Prostate gland (tissue), 2 donors: ENCODE data around the gene GUCY2F. TPM values are rescaled to one million over a fixed set of nuclear protein-coding genes. Genes with fewer than 3 reads are reported as not detected.

Experiments
- DNase-seq: peaks from one replicate; pipeline ENCODE4 v3.0.0-alpha.2; 2019; ENCODE audit warnings: low spot score
- H3K27ac ChIP-seq, 2 donors: fragments of 200-600 bp; sonication (generic); 2 replicates each; pipeline ENCODE4 v1.5.1; 2017 to 2019
- H3K27me3 ChIP-seq: fragments of 200-600 bp; sonication (generic); replicated peaks from 2 replicates; pipeline ENCODE4 v1.5.1; 2019; ENCODE audit not compliant: insufficient read depth
- H3K36me3 ChIP-seq, 2 donors: fragments of 200-600 bp; sonication (generic); 1 replicate in 1 of 2; 2 replicates in 1 of 2; pipeline versions ENCODE4 v1.5.1 to v1.8.1; 2017 to 2019
- H3K4me1 ChIP-seq: fragments of 200-600 bp; sonication (generic); replicated peaks from 2 replicates; pipeline ENCODE4 v1.5.1; 2019
- H3K4me3 ChIP-seq, 2 donors: fragments of 200-600 bp; sonication (generic); 2 replicates each; pipeline ENCODE4 v1.5.1; 2017 to 2019
- H3K9me3 ChIP-seq: fragments of 200-600 bp; sonication (generic); 2 replicates; pipeline ENCODE4 v1.5.1; 2017
- POLR2A ChIP-seq: fragments of 450-650 bp; IDR thresholded peaks from one replicate; pipeline ENCODE4 v1.6.1; 2016; ENCODE audit warnings: antibody characterized with exemption, mild to moderate bottlenecking
- POLR2AphosphoS5 ChIP-seq: sonication (generic); formaldehyde crosslinking; IDR thresholded peaks from one replicate; pipeline ENCODE4 v1.6.1; 2017; ENCODE audit warnings: antibody characterized with exemption
- WGBS: methylation state at CpG from one replicate; pipeline ENCODE4 v1.1.5; 2018; 5-methylcytosine and 5-hydroxymethylcytosine counted together
- intact Hi-C: fragments of 100-400 bp; cut with DNase I; formaldehyde crosslinking; loops from one replicate; pipeline ENCODE4 v1.14.2; 2022
- total RNA-seq, 2 donors: library from RNA; depleted of rRNA; stranded (reverse); fragments of >200 nt; gene quantifications; one replicate each; pipeline ENCODE4 v1.1.0, GENCODE V29; 2016
- TF ChIP-seq, protein P1 (sequence below), 4 experiments: fragments of 200-600 bp in 2 of 4; fragments of 450-650 bp in 2 of 4; sonication (generic) in 2 of 4; IDR thresholded peaks; 1 replicate in 3 of 4; 2 replicates in 1 of 4; pipeline ENCODE4 v1.5.1; 2016 to 2019; ENCODE audit warnings: antibody characterized with exemption in 4 of 4, mild to moderate bottlenecking in 2 of 4, moderate library complexity in 2 of 4

The GUCY2F gene
- total RNA-seq, 2 donors from 2014 or later: not detected

DNA sequence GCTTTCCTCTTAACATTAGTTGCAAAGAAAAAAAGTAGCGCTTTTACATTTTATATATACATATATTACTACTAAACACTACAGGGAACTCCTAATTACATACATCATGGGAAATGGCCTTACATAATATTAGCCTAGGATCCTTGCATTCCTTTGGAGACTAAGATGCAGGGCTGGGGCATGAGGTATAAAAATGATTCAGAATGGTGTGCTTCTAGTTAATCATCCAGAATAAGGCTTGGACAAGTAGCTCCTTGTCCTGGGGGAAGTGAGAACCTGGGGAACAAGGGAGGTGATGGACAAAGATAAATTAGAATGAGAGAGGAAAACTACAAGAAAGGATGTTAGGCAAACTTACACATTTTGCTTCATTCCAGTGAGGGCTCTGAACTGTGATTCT lies 3.0 kb upstream of the GUCY2F start:
- Histone ChIP-seq H3K4me1 (no peaks in the 10 kb centered on the region), H3K27me3 (no peaks in the 10 kb centered on the region), H3K4me3 (no peak overlapping the region), H3K36me3 (no peaks in the 10 kb centered on the region), H3K27ac (no peak overlapping the region), H3K9me3 (no peaks in the 10 kb centered on the region)
- DNase-seq: no peak
- intact Hi-C loops: loop anchor here (10.0 kb wide), 3 partner anchors 150 to 400 kb away; no protein-coding TSS in a partner anchor
- WGBS: 100% methylated on average over 1 of the region's 1 CpG
- TF ChIP-seq POLR2A: no peak
- TF ChIP-seq, protein P1, sequence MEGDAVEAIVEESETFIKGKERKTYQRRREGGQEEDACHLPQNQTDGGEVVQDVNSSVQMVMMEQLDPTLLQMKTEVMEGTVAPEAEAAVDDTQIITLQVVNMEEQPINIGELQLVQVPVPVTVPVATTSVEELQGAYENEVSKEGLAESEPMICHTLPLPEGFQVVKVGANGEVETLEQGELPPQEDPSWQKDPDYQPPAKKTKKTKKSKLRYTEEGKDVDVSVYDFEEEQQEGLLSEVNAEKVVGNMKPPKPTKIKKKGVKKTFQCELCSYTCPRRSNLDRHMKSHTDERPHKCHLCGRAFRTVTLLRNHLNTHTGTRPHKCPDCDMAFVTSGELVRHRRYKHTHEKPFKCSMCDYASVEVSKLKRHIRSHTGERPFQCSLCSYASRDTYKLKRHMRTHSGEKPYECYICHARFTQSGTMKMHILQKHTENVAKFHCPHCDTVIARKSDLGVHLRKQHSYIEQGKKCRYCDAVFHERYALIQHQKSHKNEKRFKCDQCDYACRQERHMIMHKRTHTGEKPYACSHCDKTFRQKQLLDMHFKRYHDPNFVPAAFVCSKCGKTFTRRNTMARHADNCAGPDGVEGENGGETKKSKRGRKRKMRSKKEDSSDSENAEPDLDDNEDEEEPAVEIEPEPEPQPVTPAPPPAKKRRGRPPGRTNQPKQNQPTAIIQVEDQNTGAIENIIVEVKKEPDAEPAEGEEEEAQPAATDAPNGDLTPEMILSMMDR (IDR thresholded peaks at IDR 0.05): no peak

DNA sequence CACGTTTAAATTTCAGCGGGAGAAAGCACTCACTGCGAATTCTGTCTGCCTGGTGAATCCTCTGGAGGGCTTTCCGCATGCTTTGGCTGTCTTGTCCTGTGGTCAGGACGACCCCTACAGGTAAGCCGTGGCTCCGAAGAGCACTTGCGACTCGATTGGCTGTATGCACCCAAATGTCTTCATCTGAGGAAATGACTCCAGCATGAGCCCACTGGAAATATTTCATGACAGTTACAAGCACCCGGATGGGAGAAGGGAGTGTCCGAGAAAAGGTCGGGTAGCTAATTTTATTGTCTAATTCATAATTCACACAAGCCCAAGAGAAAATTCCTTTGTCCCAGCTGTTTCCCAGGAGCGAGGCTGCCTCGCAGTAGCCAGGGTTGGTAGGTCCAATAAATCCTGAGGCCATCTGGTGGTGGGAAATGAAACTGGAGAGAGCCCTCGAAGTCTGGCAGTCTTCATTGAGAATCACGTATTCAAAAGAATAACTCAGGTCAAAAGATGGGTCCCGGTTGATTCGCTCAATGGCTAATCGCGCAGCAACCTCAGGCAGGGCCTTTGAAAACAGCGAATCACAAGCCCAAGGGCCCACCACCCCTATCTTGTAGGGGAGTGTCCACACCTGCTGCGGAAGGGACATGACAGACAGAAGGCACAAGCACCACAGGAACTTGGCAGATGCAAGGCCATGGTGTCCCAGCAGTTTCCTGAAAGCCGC lies 6.6 kb downstream of the GUCY2F start:
- TF ChIP-seq, protein P1 (IDR thresholded peaks at IDR 0.05): peak in 2 of 4 experiments; percentile 34 to 42
- no peak for TF ChIP-seq POLR2A
- H3K4me3 ChIP-seq: no peak overlapping the region
- no peaks in the 10 kb centered on the region for H3K9me3 ChIP-seq
- no peaks in the 10 kb centered on the region for H3K36me3 ChIP-seq
- H3K4me1 ChIP-seq: no peaks in the 10 kb centered on the region
- intact Hi-C loops: no loop called here
- H3K27me3 ChIP-seq: no peaks in the 10 kb centered on the region
- 5% methylated on average over 16 of the region's 23 CpGs for WGBS
- DNase-seq: peak; percentile 11
- H3K27ac ChIP-seq: no peak overlapping the region

DNA sequence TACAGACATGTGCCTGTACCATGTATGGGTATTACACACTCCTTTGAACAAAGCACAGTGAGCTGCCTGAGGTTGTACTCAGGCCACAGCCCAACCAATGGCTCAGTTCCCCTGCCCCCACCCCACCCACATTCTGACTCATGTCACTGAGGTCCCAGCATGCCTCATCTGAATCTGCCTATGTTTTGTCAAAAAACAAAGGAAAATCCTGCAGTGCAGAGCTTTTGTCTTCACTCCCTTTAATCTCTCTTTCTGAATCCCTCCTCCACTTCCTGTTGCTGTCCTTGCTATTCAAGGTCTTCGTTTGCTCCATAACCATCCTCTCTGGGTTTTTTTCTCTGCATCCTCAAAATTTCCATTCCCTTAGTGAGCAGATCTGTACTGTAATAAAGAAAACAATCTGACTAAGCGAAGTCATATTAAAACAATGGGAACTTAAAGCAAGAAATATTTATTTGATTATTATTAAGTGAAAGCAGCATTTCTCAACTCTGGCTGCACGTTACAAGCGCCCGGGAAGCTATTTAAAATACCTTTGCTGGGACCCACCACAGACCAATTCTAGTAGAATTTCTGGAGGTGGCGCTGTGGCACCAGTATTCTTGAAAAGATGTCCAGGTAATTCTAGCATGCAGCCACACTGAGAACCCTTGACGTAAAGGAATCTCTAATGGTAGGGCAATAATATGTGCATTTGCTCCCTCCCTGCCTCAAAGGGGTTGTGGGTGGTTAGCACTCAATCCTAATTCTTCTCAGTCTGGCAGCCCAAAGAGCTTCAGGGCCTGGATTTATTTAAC lies 8.7 kb downstream of the GUCY2F start:
- TF ChIP-seq POLR2A (no peak), POLR2AphosphoS5 (no peak)
- TF ChIP-seq, protein P1 (IDR thresholded peaks at IDR 0.05): no peak
- 66% methylated on average over 7 of the region's 7 CpGs for WGBS
- no peak for DNase-seq
- Histone ChIP-seq H3K36me3 (no peaks in the 10 kb centered on the region), H3K4me1 (no peaks in the 10 kb centered on the region), H3K4me3 (no peak overlapping the region), H3K9me3 (no peaks in the 10 kb centered on the region), H3K27ac (no peak overlapping the region), H3K27me3 (no peaks in the 10 kb centered on the region)
- intact Hi-C loops: no loop called here

DNA sequence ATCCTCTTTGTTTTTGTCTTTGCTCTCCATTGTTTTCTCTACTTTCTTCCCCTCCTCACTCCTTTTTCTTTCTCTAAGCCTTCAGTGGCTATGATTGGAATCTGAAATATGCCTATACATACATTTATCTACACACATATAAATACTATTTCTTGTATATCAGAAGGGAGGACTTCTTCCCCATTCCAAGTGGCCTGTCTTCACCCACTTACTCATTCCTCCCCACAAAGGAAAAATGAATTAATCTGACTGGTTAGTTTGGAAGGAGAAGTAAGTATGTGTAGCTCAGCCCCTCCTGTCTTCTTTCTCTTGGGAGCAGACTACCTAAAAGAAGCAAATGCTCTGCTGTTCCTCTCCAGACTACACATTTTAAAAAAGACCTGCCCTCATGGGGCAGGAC lies 17.7 kb downstream of the GUCY2F start:
- no peak overlapping the region for H3K27ac ChIP-seq
- DNase-seq: no peak
- H3K4me3 ChIP-seq: no peak overlapping the region
- H3K27me3 ChIP-seq: no peaks in the 10 kb centered on the region
- H3K4me1 ChIP-seq: no peaks in the 10 kb centered on the region
- TF ChIP-seq POLR2A (no peak), POLR2AphosphoS5 (no peak)
- TF ChIP-seq, protein P1 (IDR thresholded peaks at IDR 0.05): no peak
- H3K9me3 ChIP-seq: no peaks in the 10 kb centered on the region
- H3K36me3 ChIP-seq: no peaks in the 10 kb centered on the region
- intact Hi-C loops: no loop called here

DNA sequence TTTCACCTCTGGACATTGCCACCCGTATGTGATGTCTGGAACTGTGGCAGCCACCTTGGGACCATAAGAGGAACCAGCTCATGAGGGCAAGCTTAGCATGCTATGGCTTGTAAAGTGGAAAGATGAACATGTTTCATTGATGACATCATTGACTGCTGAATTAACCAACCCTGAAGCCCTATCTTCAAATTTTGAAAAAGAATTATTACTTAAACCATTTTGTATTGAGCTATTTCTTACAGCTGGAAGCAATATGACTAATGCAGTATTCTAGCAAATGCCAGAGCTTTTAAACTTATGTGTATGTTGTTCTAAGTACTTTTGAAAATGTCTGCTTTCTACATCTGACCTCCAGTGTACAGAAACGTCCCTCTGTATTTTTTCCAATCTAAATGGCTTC lies 18.1 kb downstream of the GUCY2F start:
- Histone ChIP-seq H3K4me3 (no peak overlapping the region), H3K27ac (no peak overlapping the region), H3K36me3 (no peaks in the 10 kb centered on the region), H3K4me1 (no peaks in the 10 kb centered on the region), H3K9me3 (no peaks in the 10 kb centered on the region), H3K27me3 (no peaks in the 10 kb centered on the region)
- no peak for DNase-seq
- 74% methylated on average over 2 of the region's 2 CpGs for WGBS
- TF ChIP-seq, protein P1 (IDR thresholded peaks at IDR 0.05): no peak
- no peak for TF ChIP-seq POLR2AphosphoS5
- no peak for TF ChIP-seq POLR2A
- intact Hi-C loops: no loop called here
